OCI-LY1 (cell line): ENCODE data around the gene CTNNBL1.

Experiments used
- H2AFZ ChIP-seq: fragments of 200-600 bp; sonication (generic), shearing (Covaris generic); 2 replicates; pipeline ENCODE4 v1.6.0; 2014; ENCODE audit warnings: antibody characterized with exemption, mild to moderate bottlenecking, low read length
- H3F3A ChIP-seq: fragments of 200-600 bp; sonication (generic), shearing (Covaris generic); 2 replicates; pipeline ENCODE4 v1.6.0; 2014; ENCODE audit warnings: mild to moderate bottlenecking, antibody characterized with exemption, low read length, moderate library complexity; ENCODE audit not compliant: insufficient read depth
- H3K27ac ChIP-seq: fragments of 200-600 bp; sonication (generic); 2 replicates; pipeline ENCODE4 v1.5.1; 2014; ENCODE audit warnings: low read length, mixed run types, mild to moderate bottlenecking, low read depth; ENCODE audit not compliant: poor library complexity, severe bottlenecking
- H3K27me3 ChIP-seq: fragments of 200-600 bp; sonication (generic); 2 replicates; pipeline ENCODE4 v1.6.0; 2014; ENCODE audit warnings: antibody characterized with exemption, mild to moderate bottlenecking, low read length, moderate library complexity; ENCODE audit not compliant: insufficient read depth
- H3K36me3 ChIP-seq: fragments of 200-600 bp; sonication (generic); 2 replicates; pipeline ENCODE4 v1.6.1; 2014; ENCODE audit warnings: mild to moderate bottlenecking, antibody characterized with exemption, low read length, moderate library complexity, mixed read lengths; ENCODE audit not compliant: insufficient read depth
- H3K4me1 ChIP-seq: fragments of 200-600 bp; sonication (generic); 2 replicates; pipeline ENCODE4 v1.5.1; 2014; ENCODE audit warnings: mild to moderate bottlenecking, low read length, moderate library complexity; ENCODE audit not compliant: insufficient read depth, severe bottlenecking
- H3K4me2 ChIP-seq: fragments of 200-600 bp; sonication (generic), shearing (Covaris generic); 2 replicates; pipeline ENCODE4 v1.6.1; 2014; ENCODE audit warnings: low read length
- H3K4me3 ChIP-seq: fragments of 200-600 bp; sonication (generic); 2 replicates; pipeline ENCODE4 v1.5.1; 2014; ENCODE audit warnings: low read length, low read depth, mild to moderate bottlenecking, mixed read lengths; ENCODE audit not compliant: poor library complexity, severe bottlenecking
- H3K79me2 ChIP-seq: fragments of 200-600 bp; shearing (Covaris generic); 2 replicates; pipeline ENCODE4 v1.6.1; 2016; ENCODE audit warnings: mixed run types, low read length, mixed read lengths; ENCODE audit not compliant: insufficient read depth
- H3K9ac ChIP-seq: fragments of 200-600 bp; sonication (generic), shearing (Covaris generic); 2 replicates; pipeline ENCODE4 v1.6.1; 2014; ENCODE audit warnings: mild to moderate bottlenecking, low read length, mixed read lengths
- H3K9me2 ChIP-seq: fragments of 200-600 bp; sonication (generic), shearing (Covaris generic); 2 replicates; pipeline ENCODE4 v1.6.1; 2014; ENCODE audit warnings: low read depth, mild to moderate bottlenecking, low read length, mixed read lengths
- H3K9me3 ChIP-seq: fragments of 200-600 bp; shearing (Covaris generic); 2 replicates; pipeline ENCODE4 v1.6.1; 2014; ENCODE audit warnings: low read length, mixed read lengths
- H4K20me1 ChIP-seq: fragments of 200-600 bp; sonication (generic), shearing (Covaris generic); 2 replicates; pipeline ENCODE4 v1.6.0; 2016; ENCODE audit warnings: mild to moderate bottlenecking, low read length; ENCODE audit not compliant: insufficient read depth
- CTCF ChIP-seq: fragments of 200-600 bp; sonication (generic), shearing (Covaris generic); IDR thresholded peaks from 2 replicates; pipeline ENCODE4 v1.5.1; 2017; ENCODE audit warnings: mild to moderate bottlenecking, antibody characterized with exemption, low read length, moderate library complexity, mixed read lengths
- EZH2 ChIP-seq: fragments of 200-600 bp; sonication (generic), shearing (Covaris generic); IDR thresholded peaks from 2 replicates; pipeline ENCODE4 v1.8.0; 2017; ENCODE audit warnings: borderline replicate concordance, mixed run types, mild to moderate bottlenecking, antibody characterized with exemption, low read length, moderate library complexity, mixed read lengths

Gene CTNNBL1

GRCh38 chr20:37690626-37691369 is 3.0 kb upstream of the CTNNBL1 start:
- no peaks in the 10 kb centered on the region for H4K20me1 ChIP-seq
- peaks cover 12% of the 10 kb centered on the region for H3K79me2 ChIP-seq
- no peak overlapping the region for H2AFZ ChIP-seq
- H3F3A ChIP-seq: no peaks in the 10 kb centered on the region
- H3K27me3 ChIP-seq: 0 out of 2 replicates have a peak, but pooled peaks cover 8% of the 10 kb centered on the region
- no peak for TF ChIP-seq EZH2
- no peak for TF ChIP-seq CTCF
- H3K9me2 ChIP-seq: no peaks in the 10 kb centered on the region
- H3K4me2 ChIP-seq: no peak overlapping the region
- H3K36me3 ChIP-seq: no peaks in the 10 kb centered on the region
- no peak overlapping the region for H3K4me3 ChIP-seq
- H3K9me3 ChIP-seq: no peaks in the 10 kb centered on the region
- no peak overlapping the region for H3K27ac ChIP-seq
- H3K9ac ChIP-seq: no peak overlapping the region
- H3K4me1 ChIP-seq: peaks cover 22% of the 10 kb centered on the region

GRCh38 chr20:37692459-37693166 is 1.2 kb upstream of the CTNNBL1 start:
- Histone ChIP-seq H3F3A (no peaks in the 10 kb centered on the region), H4K20me1 (no peaks in the 10 kb centered on the region), H3K9me2 (no peaks in the 10 kb centered on the region), H3K27me3 (no peaks in the 10 kb centered on the region), H3K4me2 (no peak overlapping the region), H3K36me3 (no peaks in the 10 kb centered on the region; the same call in 1 of the 2 replicates), H3K9me3 (no peaks in the 10 kb centered on the region), H3K9ac (no peak overlapping the region), H2AFZ (no peak overlapping the region), H3K4me3 (no peak overlapping the region), H3K79me2 (peaks cover 14% of the 10 kb centered on the region), H3K27ac (no peak overlapping the region), H3K4me1 (peaks cover 34% of the 10 kb centered on the region)
- TF ChIP-seq CTCF (no peak), EZH2 (no peak)

- TF ChIP-seq EZH2: no peak
- TF ChIP-seq CTCF: no peak
- Histone ChIP-seq H3K9me2 (no peaks in the 10 kb centered on the region), H3K79me2 (peaks cover 14% of the 10 kb centered on the region), H3K27me3 (no peaks in the 10 kb centered on the region), H3K9me3 (no peaks in the 10 kb centered on the region), H3K36me3 (peaks cover 5% of the 10 kb centered on the region; the same call in 1 of the 2 replicates), H2AFZ (peak overlapping the region; percentile 98), H3K4me3 (peak overlapping the region; percentile 92), H3K4me1 (peaks cover 35% of the 10 kb centered on the region), H3K9ac (peak overlapping the region; percentile 52; the same call in 1 of the 2 replicates), H4K20me1 (no peaks in the 10 kb centered on the region), H3K27ac (no peak overlapping the region), H3F3A (no peaks in the 10 kb centered on the region), H3K4me2 (peak overlapping the region; percentile 70)
Observed at GRCh38 chr20:37693242-37693634, 592 bp upstream of the CTNNBL1 start.
